Hypothalamus (tissue), 51 donors: ENCODE results near the gene CCR2.
"Not testable (repeated sequence)": the region's sequence is repeated elsewhere in the genome, so short reads cannot be mapped to it uniquely, and the experiment has no call there.

Source experiments
- DNase-seq, 51 donors: peaks; one replicate each; lab custom pipeline; 2025; lab: John Stamatoyannopoulos, UW

The CCR2 gene

DNA sequence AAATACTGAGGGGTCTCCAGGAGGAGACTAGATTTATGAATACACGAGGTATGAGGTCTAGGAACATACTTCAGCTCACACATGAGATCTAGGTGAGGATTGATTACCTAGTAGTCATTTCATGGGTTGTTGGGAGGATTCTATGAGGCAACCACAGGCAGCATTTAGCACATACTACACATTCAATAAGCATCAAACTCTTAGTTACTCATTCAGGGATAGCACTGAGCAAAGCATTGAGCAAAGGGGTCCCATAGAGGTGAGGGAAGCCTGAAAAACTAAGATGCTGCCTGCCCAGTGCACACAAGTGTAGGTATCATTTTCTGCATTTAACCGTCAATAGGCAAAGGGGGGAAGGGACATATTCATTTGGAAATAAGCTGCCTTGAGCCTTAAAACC lies 21.3 kb downstream of the CCR2 start:
- DNase-seq: no peak

DNA sequence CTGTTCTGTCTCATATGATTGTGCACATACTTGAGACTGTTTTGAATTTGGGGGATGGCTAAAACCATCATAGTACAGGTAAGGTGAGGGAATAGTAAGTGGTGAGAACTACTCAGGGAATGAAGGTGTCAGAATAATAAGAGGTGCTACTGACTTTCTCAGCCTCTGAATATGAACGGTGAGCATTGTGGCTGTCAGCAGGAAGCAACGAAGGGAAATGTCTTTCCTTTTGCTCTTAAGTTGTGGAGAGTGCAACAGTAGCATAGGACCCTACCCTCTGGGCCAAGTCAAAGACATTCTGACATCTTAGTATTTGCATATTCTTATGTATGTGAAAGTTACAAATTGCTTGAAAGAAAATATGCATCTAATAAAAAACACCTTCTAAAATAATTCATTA lies 21.9 kb downstream of the CCR2 start:
- no peak for DNase-seq

DNA sequence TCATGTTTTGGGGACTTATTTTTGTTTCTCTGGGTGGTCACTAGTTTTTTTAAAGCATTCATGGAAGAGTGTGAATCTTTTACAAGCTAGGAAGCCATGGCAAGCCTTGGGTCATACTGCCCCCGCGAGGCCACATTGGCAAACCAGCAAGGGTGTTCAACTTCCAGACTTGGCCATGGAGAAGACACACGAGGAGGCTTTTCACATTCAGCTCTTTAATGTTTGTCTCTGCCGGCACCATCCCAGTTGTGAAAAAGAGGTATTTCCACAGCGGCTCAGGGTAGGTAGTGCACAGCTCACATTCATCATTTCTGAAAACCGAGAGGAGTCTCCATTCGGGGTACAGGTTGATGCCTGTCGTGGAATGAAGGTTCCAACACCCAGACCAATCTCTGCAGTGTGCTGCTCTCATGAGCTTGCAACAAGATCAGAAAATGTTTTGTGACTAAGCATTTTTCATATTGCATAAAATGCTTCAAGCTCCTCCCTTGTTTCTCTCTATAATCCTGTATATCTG lies 24.6 kb downstream of the CCR2 start:
- peak in 32 of 51 donors; percentile 3 to 73 (median 38) for DNase-seq

DNA sequence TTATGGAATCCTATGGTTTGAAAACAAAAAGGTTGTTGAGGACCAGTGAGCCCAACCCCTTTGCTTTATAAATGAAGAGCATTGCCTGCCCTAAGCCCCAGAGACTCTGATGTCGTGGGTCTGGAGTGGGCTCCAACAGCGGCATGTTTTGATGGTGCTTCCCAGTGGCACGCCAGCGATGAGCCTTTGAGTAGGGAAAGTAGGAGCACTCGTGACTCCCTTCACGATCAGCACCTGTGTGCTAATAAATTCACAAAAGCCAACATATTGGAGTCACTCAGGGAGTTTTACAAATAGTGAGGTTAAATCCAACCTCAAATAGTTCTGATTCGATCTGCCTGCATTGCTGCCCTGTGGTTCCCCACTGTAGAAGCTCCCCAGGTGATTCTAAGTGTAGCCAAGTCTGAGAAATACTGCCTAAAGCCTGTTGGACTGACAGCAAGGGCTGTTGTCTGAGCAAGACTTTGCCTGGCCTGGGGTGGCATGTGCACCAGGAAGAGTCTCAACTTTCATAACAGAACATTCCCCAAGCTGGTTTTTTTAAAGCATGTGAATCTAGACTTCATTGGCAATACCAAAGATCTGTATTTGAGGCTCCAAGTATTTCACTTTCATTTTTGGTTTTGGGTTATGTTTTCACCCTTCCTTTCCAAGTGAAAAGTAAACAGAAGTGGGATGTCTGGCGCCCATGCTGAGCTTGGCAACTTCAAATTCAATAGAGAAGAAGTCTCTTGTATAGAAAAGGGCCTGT lies 26.7 kb downstream of the CCR2 start:
- no peak for DNase-seq

DNA sequence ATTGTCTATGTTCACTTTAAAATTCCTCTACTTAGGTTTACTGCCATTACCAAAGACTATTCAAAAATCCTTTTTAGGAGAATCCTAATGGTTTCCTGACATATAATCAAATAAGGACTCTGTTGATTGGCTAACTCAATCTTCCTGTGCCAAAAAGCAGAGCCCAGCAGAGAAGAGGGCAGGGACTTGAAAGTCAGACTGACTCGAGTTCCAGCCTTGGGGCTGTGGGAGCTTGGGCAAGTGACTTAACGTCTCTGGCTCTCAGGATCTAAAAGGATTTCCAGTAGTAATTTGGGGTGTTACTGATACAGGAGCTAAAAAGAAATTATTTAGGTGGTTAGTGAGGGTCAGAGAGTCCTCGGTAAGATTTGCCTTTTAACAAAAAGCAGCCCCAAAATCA lies 27.7 kb downstream of the CCR2 start:
- DNase-seq: no peak

DNA sequence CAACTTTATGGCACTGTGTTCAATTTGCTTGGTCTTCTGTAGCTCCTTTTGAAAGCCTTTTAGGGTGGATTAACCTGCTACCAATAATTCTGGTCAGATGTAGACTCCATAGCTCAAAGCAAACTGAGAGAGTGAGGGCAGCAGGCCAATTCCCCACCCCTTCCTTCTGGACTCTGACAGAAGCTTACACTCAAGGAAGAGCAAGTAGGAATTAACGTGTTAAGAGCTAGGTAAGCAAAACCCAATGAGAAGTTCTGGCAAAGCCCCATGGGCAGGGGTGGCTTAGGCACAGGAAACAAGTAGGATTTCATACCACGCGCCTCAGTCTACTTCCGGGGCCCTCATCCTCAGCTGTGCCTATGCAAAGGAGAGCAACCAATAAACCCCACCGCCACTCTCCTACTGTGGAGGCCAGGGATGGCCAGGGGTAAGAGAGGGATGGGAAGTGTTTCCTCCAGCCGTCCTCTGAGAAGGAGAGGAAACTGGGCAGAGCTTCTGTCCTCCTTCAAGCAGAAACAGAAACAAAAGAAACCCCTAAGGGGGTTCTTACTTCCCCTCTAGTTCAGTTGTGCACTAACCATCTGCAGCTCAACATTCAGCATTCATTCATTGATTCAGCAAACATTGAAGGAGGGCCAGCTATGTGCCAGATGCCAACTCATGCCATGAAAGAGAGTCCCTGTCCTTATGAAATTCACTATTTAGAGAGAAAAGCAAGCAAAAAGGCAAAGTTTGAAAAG lies 29.5 kb downstream of the CCR2 start:
- DNase-seq: no peak

DNA sequence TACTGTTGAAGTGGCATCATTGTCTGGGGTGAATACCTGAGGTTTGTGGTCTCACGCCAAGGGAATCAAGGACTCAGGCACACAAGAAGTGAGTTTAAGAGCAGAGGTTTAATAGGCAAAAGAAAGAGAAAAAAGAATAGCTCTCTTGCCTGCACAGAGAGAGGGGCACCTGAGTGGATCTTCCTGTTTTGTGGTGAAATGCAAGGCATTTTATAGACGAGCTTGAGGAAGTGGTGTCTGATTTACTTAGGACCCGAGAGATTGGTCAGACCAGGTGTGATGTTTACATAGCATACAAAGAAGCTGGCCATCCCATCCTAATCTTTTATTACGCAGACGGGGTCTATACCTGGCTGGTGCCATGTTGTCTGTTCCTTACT lies 30.0 kb downstream of the CCR2 start:
- no peak for DNase-seq

DNA sequence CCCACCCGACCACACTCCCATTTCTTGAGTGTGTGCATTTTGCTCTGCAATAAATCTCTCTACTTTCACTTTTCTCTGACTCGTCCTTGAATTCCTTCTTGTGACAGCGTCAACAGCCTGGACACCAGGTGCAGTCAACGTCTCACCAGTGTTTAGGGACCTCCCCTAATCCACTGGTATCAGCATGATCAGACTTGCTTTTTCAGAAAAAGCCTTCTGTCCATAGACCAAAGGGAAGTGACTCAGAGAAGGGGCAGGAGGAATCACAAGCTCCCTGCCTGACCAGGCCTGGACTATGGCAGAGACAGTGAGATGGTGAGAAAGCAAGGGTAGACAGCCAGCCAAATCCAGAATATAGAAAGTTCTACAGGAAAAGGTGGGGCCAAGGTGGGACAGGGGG lies 32.3 kb downstream of the CCR2 start:
- no peak for DNase-seq

DNA sequence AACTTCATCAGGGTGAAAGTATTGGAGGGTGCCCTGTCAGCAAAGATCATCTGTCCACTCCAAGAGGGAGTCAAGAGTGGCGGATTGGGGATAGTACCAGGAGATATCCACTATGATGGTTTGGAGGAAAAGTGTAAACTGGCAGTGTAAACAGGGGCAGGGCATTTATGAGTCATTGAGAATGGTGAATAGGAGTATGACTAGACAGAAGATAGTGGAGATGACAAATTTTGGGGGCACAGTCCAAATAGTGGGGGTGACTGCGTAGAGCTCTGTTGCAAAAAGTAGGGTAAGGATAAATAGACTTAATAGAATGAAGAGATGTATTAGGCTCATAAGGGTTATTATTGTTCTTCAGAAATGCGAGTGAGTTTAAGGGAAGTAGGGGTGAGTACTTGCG lies 34.9 kb downstream of the CCR2 start:
- DNase-seq: not testable (repeated sequence)

DNA sequence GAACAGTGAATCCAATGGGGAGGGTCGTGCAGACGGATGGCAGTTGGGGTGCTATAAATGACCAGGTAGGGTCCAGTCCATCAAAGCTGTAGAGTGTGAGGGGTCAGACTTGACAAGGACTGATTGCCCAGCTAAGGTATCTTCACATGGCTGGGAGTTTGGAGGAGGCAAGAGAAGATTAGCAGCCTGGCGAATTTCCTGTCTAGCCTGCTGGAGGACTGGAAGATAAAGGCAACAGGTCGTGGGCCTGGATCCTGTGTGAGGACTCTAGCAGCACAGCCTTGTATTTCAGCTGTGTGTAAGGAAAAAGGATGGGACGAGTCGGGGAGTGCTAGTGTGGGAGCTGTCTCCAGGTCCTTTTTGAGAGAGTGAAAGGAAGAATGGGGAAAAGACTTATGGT lies 35.4 kb downstream of the CCR2 start:
- DNase-seq: no peak

DNA sequence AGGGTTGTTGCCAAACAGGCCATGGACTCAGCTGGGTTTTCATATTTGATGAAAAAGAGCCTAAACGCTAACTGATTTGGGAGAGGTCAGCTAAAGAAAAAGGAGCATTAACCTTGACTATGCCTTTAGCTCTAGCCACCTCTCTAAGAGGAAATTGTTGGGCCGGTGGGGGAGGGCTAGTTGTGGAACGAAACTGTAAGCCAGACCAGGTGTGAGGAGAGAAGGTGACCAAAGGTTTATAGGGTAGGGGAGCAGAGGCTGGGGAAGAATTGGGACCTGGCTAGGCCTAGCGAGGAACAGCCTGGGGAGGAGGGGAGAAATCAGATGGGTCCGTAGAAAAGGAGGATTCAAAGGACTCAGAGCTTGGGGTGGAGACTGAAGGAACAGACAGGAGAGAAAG lies 37.6 kb downstream of the CCR2 start:
- not testable (repeated sequence) for DNase-seq

DNA sequence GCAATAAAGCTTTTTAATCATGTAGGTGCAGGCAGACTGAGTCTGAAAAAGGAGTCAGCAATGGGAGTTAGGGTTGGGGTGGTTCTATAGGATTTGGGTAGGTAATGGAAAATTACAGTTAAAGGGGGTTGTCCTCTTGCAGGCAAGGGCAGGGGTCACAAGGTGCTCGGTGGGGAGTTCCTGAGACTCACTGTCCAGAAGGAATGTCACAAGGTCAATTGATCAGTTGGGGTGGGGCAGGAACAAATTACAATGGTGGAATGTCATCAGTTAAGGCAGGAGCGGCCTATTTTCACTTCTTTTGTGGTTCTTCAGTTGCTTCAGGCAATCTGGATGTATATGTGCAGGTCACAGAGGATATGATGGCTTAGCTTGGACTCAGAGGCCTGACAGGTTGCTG lies 39.1 kb downstream of the CCR2 start:
- DNase-seq: no peak

DNA sequence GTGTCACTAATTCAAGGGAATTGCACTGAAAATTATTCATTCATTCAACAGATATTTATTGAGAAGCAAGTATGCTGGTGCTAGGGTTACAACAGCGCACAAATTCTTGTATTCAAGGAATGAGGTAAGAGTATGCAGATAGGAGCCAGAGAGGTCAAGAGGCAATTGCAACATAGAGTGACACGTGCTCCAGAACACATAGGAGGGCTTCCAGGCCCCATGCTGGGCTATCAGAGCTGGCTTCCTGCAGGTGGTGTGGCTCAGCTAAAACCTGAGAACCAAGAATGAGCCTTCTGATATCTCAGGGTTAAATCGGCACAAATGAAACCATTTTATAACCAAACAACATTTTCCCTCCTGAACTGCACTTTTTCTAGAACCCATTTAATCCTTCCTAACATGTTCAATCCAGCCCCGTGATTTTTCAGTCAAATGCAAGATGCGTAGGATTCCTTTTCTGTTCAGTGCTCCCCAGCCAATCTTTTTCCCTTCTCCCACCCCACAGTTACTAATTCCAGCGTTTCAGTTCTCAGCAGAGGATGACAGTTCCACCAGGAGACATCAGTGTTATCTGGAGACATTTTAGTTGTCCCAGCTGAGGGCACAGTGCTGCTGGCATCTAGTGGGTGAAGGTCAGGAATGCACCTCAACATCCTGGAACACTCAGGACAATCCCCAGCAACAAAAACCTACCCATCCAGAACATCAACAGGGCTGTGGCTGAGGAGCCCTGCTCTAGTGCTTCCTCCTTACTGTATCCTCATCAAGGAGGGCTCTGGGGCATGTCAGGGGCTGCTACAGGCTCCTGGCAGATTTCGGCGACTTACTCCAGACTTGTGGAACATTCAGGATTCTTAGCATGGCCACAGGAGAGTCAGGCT lies 39.9 kb downstream of the CCR2 start:
- DNase-seq: no peak

DNA sequence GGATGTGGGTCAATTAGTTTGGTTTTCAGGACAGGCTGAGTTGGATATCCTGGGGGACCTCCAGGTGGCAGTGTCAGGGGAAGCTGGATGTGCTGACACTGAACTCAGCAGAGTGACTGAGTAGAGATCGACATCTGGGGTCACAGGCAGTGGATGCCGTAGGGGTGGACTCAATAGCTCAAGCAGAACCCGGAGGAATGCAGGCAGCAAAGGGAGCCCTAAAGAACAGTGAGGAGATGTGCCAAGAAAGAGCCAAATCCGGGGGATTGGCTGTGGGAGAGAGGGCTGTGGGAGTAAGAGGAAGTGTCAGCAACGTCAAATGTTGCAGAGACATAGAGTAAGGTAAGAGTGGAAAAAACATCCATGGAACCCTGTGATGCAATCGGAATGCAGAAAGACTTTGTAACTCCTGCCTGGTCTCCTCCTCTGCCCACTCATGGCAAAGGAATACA lies 41.3 kb downstream of the CCR2 start:
- DNase-seq: no peak

DNA sequence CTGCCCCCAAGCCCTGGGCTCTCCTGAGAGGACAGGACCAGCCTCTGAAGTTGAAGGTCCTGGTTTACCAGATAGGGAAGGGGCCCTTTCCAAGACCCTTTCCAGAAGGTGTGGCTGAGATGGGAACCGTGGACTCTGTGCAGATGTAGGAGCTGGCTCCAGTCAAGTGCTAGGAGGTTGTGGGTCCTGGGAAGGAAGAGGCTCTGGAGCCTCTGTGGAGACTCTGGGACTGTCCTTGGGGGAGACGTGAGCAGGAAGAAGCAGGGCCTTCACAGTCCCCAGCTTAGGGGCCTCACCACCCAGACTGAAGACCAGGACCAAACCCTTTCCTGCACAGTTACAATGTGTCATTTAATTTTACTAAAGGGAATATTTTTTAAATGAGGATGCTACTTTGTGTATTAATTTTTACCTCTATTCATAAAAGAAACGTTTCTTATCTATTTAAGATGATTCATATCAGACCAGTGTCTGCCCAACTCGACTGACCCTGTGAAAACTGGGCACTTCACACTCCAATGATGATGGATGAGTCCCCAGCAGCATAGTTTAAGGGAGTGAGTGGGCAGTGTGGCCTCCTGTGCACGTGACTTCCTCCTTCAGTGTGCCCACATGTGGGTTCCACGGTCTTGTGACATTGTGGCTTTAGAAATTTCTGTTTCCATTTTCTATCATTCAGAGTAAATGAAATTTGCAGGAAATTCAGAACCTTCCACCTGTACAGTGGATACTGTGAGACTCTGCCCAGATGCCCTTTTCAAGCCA lies 42.0 kb downstream of the CCR2 start:
- no peak for DNase-seq

DNA sequence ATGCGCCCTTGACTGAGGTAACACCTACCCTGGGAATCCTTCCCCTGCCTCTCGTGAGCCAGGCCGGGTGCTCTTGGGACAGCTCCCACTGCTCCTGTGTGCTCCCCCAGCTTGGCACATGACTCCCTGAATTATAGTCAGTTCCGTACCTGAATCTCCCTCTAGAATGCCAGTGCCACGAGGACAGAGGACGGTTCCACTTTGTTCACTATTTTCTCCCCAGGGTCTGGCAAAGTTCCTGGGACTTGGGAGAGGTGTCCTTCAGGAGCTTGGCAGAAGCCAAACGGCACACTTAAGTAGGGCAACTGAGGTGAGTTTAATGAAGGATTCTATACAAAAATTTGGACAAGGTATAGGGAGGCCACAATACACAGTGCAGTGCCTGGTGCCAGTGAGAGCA lies 43.2 kb downstream of the CCR2 start:
- DNase-seq: no peak

DNA sequence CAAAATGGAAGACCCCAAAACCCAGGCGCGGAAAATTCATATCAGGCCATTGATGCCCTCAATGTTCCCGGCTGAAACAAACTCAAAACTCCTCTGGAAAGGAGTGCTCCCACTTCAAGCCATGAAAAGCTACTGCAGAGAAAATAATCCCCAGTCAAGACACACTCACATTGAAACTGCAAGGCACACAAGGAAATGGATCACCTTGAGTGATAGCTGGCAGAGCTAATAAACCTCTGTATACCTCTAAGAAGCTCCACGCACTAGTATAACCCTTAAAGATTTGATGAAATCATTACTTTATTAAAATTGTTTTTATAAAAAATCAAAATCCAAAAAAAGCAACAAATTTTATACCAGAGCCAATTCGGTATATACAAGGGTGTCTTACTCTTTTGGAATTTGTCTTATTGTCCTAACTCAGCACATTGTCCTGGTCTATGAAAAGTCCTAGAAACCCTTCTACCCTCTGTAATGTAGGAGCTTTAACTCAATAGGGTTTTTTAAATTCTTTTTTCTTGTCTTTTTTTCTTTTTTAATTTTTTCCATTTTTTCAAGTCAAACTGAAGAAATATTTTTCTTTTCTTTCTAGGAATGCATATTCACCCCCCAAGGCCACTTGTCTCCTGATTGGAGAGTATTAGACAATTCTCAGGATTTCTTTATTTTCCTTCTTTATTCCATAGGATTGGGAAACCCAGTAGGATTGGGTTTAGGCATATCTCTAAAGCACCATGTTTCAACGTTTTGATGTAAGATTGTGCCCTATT lies 44.5 kb downstream of the CCR2 start:
- no peak for DNase-seq

DNA sequence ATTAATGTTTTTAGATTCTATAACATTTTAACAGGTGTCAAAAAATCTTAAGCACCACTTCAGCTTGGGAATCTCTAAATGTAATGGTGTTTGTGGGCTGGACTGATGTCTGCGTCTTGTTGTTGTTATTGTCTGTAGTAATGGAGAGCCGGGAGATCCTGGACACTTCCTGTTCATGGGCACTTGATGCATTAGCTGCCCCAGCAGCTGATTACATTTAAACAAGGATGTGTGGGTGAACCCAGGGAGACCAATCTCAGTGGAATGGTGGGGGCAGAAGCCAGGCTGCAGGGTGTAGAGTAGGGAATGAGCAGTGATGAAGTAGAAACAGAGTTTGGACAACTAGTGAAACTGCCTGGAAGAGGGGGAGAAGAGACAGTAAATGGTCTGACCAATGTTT lies 45.2 kb downstream of the CCR2 start:
- no peak for DNase-seq

DNA sequence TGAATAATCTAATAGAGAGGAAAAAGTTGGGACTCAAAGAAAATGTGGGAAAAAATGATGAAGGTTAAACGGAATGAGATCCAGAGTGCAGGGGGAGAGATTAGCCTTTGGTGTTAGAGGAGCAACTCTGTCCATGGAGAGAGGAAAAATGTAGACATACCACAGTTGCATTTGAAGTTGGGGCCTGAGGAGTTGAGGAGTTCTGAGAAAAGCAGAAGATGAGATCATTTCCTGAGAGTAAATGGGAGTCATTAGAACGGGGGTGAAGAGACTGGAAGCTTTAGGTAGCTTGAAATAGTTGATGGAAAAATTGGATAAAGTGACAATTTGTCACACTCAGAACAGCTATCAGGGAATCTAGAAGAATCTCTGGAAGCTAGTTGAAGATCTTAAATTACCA lies 45.6 kb downstream of the CCR2 start:
- DNase-seq: no peak
